HFFc6 (cell line): ENCODE measurements around the gene SLC6A20. TPM values are rescaled to one million over a fixed set of nuclear protein-coding genes. Genes with fewer than 3 reads are reported as not detected.

Experiments
- DNase-seq: peaks from one replicate; pipeline ENCODE4 v3.0.0-alpha.2; 2018
- H3K27ac Mint-ChIP-seq: 2 replicates; pipeline ENCODE4 v1.8.0; 2020; ENCODE audit warnings: mild to moderate bottlenecking, mixed read lengths
- H3K27me3 Mint-ChIP-seq: 2 replicates; pipeline ENCODE4 v1.8.0; 2021; ENCODE audit warnings: mild to moderate bottlenecking, moderate library complexity, mixed read lengths; ENCODE audit not compliant: insufficient read depth
- H3K36me3 Mint-ChIP-seq: 2 replicates; pipeline ENCODE4 v1.8.0; 2021; ENCODE audit warnings: low read depth, mixed read lengths
- H3K4me1 Mint-ChIP-seq: 2 replicates; pipeline ENCODE4 v1.8.0; 2020; ENCODE audit warnings: low read depth, mixed read lengths
- H3K4me3 Mint-ChIP-seq: 2 replicates; pipeline ENCODE4 v1.8.0; 2020; ENCODE audit warnings: mild to moderate bottlenecking, moderate library complexity, mixed read lengths
- H3K9me3 Mint-ChIP-seq: 2 replicates; pipeline ENCODE4 v1.8.0; 2020; ENCODE audit warnings: mild to moderate bottlenecking, mixed read lengths
- CTCF ChIP-seq: fragments of 200-600 bp; sonication (generic); IDR thresholded peaks from 2 replicates; pipeline ENCODE4 v1.5.0; 2021; ENCODE audit warnings: antibody characterized with exemption, mild to moderate bottlenecking
- total RNA-seq, 6 experiments: library from RNA; stranded (reverse); fragmentation: NEBNext Ultra II Directional; extraction: Animal tissue kit (Norgen Biotek cat#: 25700); gene quantifications; 2 replicates in 1 of 6; 3 replicates in 5 of 6; pipeline ENCODE4 v1.2.3, GENCODE V29; 2021

Gene SLC6A20
- total RNA-seq, 6 experiments from 2014 or later = not detected

GRCh38 chr3:45724911-45725310 lies 71.4 kb downstream of the SLC6A20 start:
- Mint-ChIP-seq H3K27ac (no peak overlapping the region), H3K4me3 (no peak overlapping the region), H3K4me1 (peaks cover 11% of the 10 kb centered on the region), H3K27me3 (no peaks in the 10 kb centered on the region; the same call in 1 of the 2 replicates), H3K36me3 (peaks cover 36% of the 10 kb centered on the region), H3K9me3 (no peaks in the 10 kb centered on the region)
- no peak for DNase-seq
- no peak for TF ChIP-seq CTCF

- H3K4me1 Mint-ChIP-seq = peaks cover 31% of the 10 kb centered on the region
- peaks cover 51% of the 10 kb centered on the region for H3K36me3 Mint-ChIP-seq
- no peak overlapping the region for H3K4me3 Mint-ChIP-seq
- H3K27ac Mint-ChIP-seq = no peak overlapping the region
- DNase-seq = no peak
- H3K9me3 Mint-ChIP-seq = no peaks in the 10 kb centered on the region
- H3K27me3 Mint-ChIP-seq = peaks cover 3% of the 10 kb centered on the region; the same call in 1 of the 2 replicates
- no peak for TF ChIP-seq CTCF
These were observed 76.5 kb downstream of the SLC6A20 start for GRCh38 chr3:45719655-45720487.

GRCh38 chr3:45716790-45717336 lies 79.5 kb downstream of the SLC6A20 start:
- H3K4me1 Mint-ChIP-seq = peaks cover 47% of the 10 kb centered on the region
- DNase-seq = no peak
- peaks cover 3% of the 10 kb centered on the region for H3K27me3 Mint-ChIP-seq
- H3K4me3 Mint-ChIP-seq = no peak overlapping the region
- peaks cover 29% of the 10 kb centered on the region for H3K36me3 Mint-ChIP-seq
- peak overlapping the region; percentile 47; the same call in 1 of the 2 replicates for H3K27ac Mint-ChIP-seq
- no peak for TF ChIP-seq CTCF
- H3K9me3 Mint-ChIP-seq = no peaks in the 10 kb centered on the region

GRCh38 chr3:45715945-45716344 lies 80.4 kb downstream of the SLC6A20 start:
- Mint-ChIP-seq H3K36me3 (peaks cover 36% of the 10 kb centered on the region), H3K9me3 (no peaks in the 10 kb centered on the region), H3K4me3 (no peak overlapping the region), H3K27me3 (peaks cover 3% of the 10 kb centered on the region), H3K27ac (no peak overlapping the region; the same call in 1 of the 2 replicates), H3K4me1 (peaks cover 56% of the 10 kb centered on the region)
- no peak for TF ChIP-seq CTCF
- no peak for DNase-seq

- Mint-ChIP-seq H3K9me3 (no peaks in the 10 kb centered on the region), H3K4me1 (peaks cover 57% of the 10 kb centered on the region), H3K27me3 (peaks cover 3% of the 10 kb centered on the region), H3K36me3 (peaks cover 53% of the 10 kb centered on the region), H3K27ac (peak overlapping the region; percentile 73), H3K4me3 (peak overlapping the region; percentile 7)
- peak; percentile 86 for DNase-seq
- TF ChIP-seq CTCF = peak; percentile 43
These were observed 83.8 kb downstream of the SLC6A20 start for GRCh38 chr3:45712434-45713110.
